ENCODE results near the gene CENATAC. TPM values are rescaled to one million over a fixed set of nuclear protein-coding genes. Genes with fewer than 3 reads are reported as not detected.
"Not testable (repeated sequence)": the region's sequence is repeated elsewhere in the genome, so short reads cannot be mapped to it uniquely, and the experiment has no call there.

Gene CENATAC
- total RNA-seq, 1 donor from 2014 or later, result 59.4 TPM

DNA sequence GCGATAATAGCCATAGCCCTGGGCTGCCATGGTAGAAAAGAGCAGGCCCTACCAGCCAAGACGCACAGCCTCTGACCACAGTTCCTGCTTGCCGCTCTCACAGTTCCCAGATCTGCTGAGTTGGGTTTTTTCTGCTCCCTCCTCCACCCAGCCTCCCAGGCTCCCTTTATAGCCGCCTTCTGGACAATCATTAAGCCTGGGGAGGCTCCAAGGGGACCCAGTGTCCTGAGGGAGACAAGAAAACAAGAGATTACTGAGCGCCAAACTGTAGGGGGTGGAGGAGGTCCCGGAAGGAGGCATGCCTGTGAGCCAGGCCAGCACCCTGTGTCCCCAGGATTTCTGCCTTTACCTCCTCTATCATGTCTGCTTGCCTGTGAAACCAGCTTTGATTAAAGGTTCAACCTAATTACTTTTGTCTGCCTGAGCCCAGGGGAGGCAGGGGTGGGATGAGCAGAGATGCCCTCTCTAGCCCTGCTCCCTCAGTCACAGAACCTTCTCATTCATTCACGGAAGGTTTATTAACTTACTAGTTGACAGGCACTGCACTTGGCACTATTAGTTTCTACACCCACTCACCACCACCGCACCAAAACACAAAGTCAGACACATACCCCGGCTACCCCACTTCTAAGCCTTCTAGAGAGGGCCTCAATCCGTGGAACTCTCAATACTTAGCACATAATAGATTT lies 31.5 kb downstream of the CENATAC start:
- intact Hi-C loops (cut with DNase I), result no loop called here
- Histone ChIP-seq H3K4me1 (peaks cover 23% of the 10 kb centered on the region), H3K9me3 (no peaks in the 10 kb centered on the region), H3K36me3 (peaks cover 15% of the 10 kb centered on the region), H3K4me3 (peak overlapping the region; percentile 71), H3K27me3 (no peaks in the 10 kb centered on the region), H3K27ac (peak overlapping the region; percentile 69)
- TF ChIP-seq, protein P1, sequence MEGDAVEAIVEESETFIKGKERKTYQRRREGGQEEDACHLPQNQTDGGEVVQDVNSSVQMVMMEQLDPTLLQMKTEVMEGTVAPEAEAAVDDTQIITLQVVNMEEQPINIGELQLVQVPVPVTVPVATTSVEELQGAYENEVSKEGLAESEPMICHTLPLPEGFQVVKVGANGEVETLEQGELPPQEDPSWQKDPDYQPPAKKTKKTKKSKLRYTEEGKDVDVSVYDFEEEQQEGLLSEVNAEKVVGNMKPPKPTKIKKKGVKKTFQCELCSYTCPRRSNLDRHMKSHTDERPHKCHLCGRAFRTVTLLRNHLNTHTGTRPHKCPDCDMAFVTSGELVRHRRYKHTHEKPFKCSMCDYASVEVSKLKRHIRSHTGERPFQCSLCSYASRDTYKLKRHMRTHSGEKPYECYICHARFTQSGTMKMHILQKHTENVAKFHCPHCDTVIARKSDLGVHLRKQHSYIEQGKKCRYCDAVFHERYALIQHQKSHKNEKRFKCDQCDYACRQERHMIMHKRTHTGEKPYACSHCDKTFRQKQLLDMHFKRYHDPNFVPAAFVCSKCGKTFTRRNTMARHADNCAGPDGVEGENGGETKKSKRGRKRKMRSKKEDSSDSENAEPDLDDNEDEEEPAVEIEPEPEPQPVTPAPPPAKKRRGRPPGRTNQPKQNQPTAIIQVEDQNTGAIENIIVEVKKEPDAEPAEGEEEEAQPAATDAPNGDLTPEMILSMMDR (IDR thresholded peaks at IDR 0.05), result no peak
- DNase-seq (no peak), ATAC-seq (peak; percentile 2)

- intact Hi-C loops (cut with DNase I), result no loop called here
- no peaks in the 10 kb centered on the region for H3K27me3 ChIP-seq
- ATAC-seq, result no peak
These were observed 32.0 kb downstream of the CENATAC start for GRCh38 chr11:119030029-119030328.

DNA sequence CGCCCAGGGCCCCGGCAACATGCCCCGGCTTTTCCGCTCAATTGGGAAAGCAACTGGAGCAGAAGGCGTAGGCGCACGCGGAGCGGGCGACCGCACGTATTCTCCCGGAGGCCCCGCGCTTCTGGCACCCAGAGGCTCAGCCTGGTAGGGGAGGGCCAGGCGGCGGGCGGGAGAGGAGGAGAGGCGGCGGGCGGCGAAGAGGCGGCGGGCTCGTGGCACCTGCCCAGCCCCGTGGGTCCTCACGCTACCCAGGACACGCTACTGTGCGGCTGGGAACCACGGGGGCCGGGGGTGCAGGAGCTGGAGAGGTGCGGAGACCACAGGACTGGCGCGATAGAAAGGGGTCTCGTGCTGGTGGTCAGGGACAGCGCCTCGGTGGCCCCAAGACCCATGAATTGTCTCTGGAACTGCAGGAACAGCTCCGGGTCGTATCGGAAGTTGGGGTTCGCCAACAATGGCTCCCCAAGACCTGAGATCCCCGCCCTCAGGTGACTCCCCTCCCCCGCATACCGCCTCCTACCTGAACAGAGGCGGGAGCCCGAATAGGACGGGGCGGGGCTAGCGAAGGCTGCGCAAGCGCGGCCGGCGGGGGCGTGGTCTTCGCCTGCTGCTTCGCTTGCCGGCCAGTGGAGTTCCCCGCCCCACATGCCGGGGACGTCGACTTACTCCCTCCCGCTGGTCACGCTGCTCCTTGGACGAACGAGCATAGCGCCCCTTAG lies 32.5 kb downstream of the CENATAC start, which contains the start of gene SLC37A4:
Gene SLC37A4 (minus strand): TSS at position 549 of the 719 bp plus-strand sequence.
- intact Hi-C loops (cut with DNase I), result no loop called here
- ATAC-seq, result peak; percentile 98
- Histone ChIP-seq H3K4me1 (peaks cover 18% of the 10 kb centered on the region), H3K36me3 (peaks cover 6% of the 10 kb centered on the region), H3K9me3 (no peaks in the 10 kb centered on the region), H3K4me3 (peak within 1 kb of the TSS; percentile 71), H3K27me3 (no peaks in the 10 kb centered on the region), H3K27ac (peak within 1 kb of the TSS; percentile 69)
- TF ChIP-seq, protein P1 (IDR thresholded peaks at IDR 0.05), result no peak
- DNase-seq, result peak; percentile 99

More at GRCh38 chr11:119030029-119030328, 32.0 kb downstream of the CENATAC start:
- peak overlapping the region; percentile 71 for H3K4me3 ChIP-seq
- H3K4me1 ChIP-seq, result peaks cover 20% of the 10 kb centered on the region
- peak overlapping the region; percentile 69 for H3K27ac ChIP-seq
- no peak for DNase-seq
- H3K9me3 ChIP-seq, result no peaks in the 10 kb centered on the region
- peaks cover 10% of the 10 kb centered on the region for H3K36me3 ChIP-seq
- TF ChIP-seq, protein P1 (IDR thresholded peaks at IDR 0.05), result no peak

DNA sequence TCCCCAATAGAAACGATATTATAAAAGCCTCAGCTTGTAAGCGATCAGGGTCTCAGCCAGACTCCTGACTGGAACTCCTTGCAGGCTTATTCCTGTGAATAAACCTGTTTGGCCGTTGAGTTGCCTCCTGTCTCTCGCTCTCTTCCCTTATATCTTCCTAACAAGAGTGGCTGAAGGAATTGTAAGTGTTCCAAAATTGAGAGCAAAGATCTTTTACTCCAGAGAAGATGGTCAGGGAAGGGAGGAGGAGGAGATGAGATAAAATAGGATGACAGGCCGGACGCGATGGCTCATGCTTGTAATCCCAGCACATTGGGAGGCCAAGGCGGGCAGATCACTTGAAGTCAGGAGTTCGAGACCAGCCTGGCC lies 34.0 kb downstream of the CENATAC start:
- H3K36me3 ChIP-seq, result no peaks in the 10 kb centered on the region
- H3K27ac ChIP-seq, result no peak overlapping the region
- ATAC-seq, result no peak
- H3K4me3 ChIP-seq, result no peak overlapping the region
- H3K9me3 ChIP-seq, result no peaks in the 10 kb centered on the region
- no peaks in the 10 kb centered on the region for H3K27me3 ChIP-seq
- no peak for DNase-seq
- TF ChIP-seq, protein P1 (IDR thresholded peaks at IDR 0.05), result no peak
- peaks cover 18% of the 10 kb centered on the region for H3K4me1 ChIP-seq
- intact Hi-C loops (cut with DNase I), result no loop called here

GRCh38 chr11:119033421-119033820 lies 35.5 kb downstream of the CENATAC start:
- H3K27me3 ChIP-seq; DNase-seq; H3K4me3 ChIP-seq; H3K36me3 ChIP-seq; intact Hi-C loops (cut with DNase I); H3K27ac ChIP-seq; H3K9me3 ChIP-seq; ATAC-seq: not testable (repeated sequence)
- H3K4me1 ChIP-seq, result peaks cover 18% of the 10 kb centered on the region

GRCh38 chr11:119034813-119035212 lies 36.9 kb downstream of the CENATAC start:
- Histone ChIP-seq H3K27me3 (no peaks in the 10 kb centered on the region), H3K9me3 (no peaks in the 10 kb centered on the region), H3K36me3 (no peaks in the 10 kb centered on the region), H3K4me1 (peaks cover 6% of the 10 kb centered on the region), H3K27ac (no peak overlapping the region), H3K4me3 (no peak overlapping the region)
- TF ChIP-seq, protein P1 (IDR thresholded peaks at IDR 0.05), result no peak
- ATAC-seq, result no peak
- no peak for DNase-seq
- intact Hi-C loops (cut with DNase I), result no loop called here
